NAMALWA (cell line): ENCODE results near the gene MAML2.
A peak's percentile ranks its signal among the peaks of the same experiment; 100 is the strongest.

Experiments used
- DNase-seq: peaks from one replicate; pipeline ENCODE4 v3.0.0-alpha.2; 2015; ENCODE audit warnings: low spot score

The MAML2 gene

DNA sequence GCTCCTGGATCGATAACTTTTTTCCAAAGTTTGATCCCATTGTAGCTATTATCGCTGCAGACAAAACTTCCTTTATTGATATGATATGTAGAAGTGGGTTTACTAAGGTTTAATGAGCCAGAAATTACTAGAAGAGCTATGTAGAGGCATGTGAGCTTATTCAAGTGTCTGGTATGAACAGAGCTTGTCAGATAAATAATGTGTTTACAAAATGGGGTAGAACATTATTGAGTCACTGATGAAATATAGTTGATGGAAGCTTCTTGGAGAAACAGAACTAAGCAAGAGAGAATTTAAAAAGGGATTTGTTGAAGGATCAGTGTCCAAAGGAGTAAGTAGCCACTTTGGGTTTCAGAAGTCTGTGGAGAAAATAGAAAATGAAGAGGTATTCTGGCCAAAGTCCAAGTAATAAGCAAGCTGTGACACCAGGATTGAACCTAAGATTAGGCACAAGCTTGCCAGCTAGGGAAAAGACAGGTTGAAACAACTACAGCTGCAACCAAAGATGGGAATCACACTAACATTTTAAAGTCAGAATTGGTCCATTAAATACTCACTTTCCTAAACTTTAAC is 104.3 kb downstream of the MAML2 start:
- no peak for DNase-seq

DNA sequence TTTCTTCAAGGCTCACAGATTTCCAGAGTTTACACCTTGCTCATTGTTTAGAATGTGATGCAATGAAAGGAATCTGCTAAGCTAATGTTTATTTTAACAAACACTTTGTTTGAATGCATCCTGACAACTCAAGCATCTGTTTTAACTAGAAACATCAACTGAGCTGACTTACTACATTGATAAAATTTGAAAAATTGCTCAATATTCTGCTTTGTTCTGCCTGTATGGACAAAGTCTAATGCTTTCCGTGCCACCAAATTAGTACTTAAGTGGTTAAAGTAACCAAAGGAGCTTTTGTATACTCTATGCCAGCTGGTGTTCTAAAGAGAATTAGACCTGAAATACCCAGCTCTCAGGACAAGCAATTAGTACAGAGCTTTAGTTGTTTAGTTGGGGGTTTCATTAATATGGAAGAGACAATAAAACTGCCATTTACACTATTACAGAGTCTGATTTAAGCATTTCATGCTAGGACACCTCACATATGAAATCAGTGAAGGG is 105.2 kb downstream of the MAML2 start:
- no peak for DNase-seq

DNA sequence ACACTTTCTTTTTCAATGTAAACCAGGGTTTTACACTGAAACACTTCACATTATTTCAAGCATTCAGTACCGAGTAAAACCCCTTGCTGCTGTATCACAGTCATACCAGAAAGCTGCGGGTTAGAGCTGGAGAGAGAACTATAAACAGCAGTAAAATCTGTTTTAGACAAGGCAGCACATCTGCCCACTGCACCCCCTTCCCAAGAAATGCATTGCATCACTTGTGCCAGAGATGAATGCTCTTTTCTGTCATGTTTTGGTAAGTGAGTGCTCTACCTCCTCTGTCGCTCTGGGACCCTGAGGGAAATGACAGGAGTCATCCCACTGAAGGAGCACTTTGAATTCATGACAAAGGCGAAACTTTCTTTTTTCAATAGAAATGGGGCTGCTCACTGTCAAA is 107.2 kb downstream of the MAML2 start:
- DNase-seq: no peak

DNA sequence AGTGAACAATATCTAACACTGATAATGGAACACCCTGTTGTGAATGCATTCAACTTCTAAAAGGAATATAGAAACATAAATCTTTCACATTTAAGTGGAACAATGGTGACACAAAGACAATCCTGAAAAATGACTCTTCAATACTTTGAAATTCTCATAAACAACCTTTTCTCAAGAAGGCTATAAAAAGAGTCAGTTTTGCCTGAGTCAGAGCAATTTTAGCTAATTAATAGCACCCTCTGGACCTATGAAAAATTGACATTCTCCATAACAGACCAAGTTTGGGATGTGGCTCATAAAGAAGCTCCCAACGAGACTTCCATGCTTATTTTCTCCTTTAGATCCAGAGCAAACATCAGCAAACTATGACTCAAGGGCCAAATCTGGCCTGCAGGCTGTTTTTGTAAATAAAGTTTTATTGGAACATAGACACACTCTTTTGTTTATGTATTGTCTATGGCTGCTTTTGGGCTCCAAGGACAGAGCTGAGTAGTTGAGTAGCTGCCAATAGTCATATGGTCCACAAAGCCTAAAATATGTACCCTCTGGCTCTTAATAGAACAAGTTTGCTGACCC is 108.0 kb downstream of the MAML2 start:
- DNase-seq: no peak

DNA sequence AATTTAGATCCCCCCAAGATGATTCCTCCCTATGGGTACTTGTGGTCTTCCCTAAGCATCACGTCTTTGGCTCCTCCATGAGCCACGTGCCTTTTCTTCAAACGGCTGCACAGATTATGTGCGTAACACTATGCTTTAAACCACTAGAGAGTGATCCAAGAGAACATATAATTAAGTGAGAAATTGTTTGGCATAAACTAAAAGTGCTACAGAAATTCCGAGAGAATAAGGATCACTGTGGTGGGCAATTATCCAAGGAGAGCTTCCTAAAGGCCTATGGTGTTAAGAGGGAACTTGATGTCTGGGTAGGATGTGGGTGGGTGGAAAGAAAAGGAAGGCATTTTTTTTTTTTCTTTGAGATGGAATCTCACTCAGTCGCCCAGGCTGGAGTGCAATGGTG is 110.9 kb downstream of the MAML2 start:
- no peak for DNase-seq

DNA sequence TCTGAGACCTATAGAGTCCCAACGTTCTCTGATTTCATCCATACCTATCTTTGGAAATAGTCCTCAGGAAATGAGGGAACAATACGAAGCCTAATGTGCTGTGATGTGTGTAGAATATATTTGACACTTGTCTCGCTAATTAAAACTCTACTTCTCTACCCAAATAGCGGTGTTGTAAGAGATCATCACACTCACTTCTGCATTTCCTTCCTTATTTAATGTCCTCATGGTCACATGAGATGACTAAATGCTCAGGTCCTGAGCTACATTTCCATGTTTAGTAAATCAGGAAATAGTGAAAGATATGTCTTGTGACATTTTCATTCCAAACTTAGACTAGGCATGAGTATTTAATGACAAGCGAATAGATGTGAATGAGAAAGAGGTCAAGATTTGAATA is 112.3 kb downstream of the MAML2 start:
- no peak for DNase-seq

DNA sequence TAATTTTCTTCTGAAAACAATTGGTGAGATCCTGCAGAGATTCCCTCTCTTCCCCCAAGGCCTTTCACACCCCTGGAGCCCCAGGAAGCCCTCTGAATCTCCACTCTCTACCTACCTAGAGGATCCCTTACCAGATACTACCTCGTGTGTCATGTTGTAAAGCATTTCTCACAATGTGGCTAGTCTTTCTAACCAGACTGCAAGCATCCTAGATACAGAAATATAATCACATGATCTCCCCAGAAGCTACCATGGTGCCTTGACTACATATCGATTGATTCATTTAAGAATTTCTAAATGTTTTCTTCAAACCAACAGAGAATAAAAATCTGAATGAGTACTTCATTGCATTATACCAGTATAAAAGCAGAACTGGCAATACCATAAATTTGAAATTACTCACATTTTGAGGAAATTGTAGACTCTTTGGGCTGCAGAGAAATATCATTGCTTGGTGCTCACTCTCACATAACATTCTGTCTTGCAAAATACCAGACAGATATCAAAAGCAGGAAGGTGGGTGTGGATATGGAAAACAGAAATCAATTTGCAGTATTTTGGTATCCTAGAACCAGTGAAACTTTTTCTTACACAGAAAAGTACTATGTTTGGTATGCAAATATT is 113.5 kb downstream of the MAML2 start:
- DNase-seq: no peak

DNA sequence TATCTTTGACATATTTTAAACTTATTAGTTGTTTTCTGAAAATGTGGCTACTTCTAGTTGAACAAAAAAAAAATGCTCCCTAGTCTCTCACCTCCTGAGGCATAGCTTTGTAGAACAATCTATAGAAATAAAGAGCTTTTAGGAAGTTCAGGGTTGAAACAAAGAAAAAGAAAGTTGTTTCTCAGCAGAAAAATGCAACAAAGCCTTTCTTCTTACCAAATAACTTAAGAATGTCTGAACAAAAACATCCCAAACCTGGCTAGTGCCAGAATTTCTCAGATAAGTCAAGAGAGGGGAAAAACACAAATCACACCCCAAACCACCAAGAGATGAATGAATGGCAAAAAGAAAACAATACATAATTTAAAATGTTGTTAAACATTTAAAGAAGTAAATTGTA is 114.1 kb downstream of the MAML2 start:
- no peak for DNase-seq

DNA sequence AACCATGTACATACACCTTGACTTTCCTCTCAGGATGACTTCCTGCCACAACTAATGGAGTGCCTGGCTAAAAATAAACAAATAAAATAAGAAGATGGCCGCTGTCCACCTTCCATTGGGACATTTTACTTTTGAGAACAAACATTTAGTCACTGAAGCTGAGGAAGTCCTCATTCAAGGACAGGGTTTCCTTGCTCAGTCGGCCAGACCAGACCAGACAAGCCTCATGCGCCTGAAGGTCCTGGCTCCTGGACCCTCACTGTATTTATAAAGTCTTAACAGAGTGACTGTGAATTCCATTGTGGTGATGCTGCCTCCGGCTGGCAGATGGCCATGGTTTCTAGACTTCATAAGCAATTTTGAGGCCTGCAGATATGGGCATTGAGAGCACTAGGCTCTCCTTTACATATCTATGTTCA is 114.5 kb downstream of the MAML2 start:
- DNase-seq: no peak

DNA sequence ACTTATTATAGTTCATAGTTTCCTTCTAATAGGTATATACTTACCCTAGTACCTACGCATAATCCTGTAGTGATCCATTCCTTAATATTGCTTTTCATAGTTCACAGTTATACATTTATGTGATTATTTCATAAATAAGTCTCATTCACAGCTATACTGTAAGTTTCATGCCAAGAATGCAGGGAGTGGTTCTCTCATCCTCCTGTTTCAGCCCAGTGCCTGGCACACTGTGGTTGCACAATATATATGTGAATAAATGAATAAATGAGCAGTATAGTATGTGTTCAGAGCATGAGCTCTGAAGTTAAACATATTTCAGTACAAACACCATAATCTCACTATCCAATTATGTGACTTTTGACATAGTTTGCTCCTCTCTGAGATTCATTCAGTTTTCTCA is 115.8 kb downstream of the MAML2 start:
- no peak for DNase-seq

DNA sequence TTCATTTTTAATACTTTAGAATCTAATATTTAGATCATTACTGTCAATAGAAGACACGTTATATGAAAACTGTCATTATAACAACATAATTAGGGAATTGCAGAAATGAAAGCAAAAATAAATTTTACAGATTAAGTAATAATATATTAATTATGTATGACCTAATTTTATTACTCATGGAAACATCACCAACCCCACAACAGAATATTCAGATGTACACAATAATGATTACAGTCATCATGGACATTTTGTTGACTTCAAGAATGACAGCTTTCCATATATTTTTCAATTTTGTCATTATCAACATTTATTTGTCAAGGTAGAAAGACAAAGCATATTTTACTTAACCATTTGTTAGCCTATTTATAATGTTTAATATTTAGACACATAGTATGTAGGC is 119.9 kb downstream of the MAML2 start:
- no peak for DNase-seq

DNA sequence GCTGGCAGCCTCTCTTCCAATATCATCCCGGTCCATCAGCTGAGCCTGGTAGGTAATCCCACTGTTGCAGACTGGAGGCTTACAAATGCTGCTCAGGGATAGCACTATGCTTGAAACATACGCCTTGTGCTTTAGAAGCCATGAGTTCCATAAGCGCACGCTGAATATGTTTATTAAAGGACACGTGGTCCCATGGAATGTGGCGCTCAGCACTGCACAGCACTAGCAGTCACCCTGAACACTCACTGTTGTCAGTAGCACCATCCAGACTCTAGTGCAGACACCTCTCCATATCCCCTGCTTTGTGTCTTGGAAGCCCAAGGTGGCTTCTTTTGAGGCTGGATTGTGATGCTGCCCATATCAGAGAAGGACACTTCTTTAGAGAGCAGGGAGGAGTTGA is 120.9 kb downstream of the MAML2 start:
- DNase-seq: no peak

DNA sequence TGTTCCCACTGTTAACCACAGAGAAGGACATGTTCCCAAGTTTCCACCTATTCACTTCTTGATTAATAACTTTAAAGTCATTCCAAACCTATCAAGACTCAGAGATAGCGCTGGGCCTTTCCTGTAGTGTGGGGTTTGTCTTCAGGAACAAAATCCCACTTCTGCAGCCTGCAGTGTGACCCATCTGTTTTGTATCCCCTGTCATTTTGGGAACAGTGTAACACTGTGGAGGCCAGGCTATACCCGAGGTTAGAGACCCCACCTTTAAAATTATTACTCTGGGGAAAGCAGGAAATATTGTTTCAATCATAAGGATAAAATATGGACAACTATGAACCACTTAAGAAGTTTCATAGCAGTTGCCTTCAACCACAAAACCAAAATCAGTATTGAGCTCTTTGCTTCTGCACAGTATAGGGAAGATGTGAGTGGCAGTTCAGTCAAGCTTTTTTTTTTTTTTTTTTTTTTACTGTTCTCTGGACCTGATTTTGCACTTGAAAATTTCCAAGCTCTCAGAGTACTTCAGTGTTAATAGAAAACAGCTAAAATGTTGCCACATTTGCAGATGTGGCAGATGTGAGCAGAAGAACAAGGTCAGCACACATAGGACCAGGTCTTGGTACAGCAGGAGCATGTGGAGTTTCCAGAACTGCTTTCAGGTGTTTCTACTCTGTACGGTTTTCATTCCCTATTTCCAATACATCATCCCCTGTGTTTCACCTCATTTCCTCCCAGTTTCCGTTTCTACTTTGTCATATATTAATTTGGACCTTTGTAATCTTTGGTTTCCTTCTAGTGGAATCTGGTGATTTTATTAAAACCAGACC is 121.5 kb downstream of the MAML2 start:
- no peak for DNase-seq

DNA sequence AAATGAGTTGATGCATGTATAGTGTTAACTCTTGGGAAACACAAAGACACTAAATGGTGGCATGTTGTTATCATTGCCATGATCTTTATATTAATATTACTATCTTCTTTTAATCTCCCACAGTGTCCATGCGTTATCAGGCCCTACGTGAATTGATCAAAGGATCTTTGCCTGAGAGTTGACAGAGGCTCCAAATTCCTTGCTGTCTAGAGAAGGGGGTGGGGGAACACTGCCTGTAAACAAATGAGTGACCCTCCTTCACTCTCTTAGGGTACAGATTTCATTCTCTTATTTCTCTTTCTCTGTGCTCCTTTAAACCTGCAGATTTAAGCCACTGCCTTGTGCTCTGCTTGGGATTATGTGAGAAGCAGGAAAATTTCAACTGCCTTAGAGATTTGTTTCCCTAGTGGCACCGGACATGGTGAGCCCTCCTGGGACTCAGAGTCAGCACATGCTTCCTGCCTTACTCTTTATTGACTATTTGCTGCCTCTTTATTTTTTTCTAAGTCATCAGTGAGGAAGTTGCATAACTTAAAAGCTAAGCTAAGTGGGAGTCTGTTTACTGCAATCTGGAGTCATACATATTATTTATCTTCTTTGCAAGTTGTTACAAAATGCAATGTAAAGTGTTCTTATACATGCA is 122.9 kb downstream of the MAML2 start:
- DNase-seq: peak; percentile 42

DNA sequence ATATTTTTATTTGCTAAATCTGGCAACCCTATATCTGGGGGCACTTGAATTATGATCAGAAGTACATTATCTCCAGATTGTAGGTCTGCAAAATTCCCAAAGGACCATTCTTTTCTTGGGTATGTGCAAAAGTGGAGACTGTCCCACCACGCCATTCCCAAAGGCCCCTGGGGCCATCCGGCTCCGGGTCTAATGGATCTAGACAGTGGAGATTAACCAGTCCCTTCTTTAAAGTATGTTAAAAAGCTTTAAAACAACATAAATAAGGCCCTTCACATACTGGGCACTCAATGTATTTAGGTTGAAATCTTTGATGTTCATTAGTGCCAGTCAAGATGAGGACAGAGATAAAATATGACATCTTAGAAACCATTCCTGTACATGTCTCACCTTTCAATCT is 124.1 kb downstream of the MAML2 start:
- no peak for DNase-seq

DNA sequence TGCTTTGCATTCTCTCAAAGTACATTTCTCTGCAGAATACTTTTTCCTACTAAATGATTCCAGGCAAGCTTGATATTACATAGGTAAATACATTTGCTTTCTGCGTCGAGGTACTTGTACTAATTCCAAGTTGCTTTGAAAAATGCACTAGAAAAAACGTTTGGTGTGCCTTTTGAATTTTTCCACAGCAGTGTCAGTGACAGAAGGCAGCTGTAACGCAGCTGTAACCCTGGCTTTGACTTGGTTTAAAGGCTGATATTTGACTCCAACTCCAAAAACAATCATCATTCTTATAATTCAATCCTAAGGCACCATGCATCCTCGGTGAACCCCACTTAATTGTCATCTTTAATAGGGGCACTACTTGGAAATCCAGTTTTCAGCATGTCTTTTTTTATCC is 125.0 kb downstream of the MAML2 start:
- DNase-seq: no peak

DNA sequence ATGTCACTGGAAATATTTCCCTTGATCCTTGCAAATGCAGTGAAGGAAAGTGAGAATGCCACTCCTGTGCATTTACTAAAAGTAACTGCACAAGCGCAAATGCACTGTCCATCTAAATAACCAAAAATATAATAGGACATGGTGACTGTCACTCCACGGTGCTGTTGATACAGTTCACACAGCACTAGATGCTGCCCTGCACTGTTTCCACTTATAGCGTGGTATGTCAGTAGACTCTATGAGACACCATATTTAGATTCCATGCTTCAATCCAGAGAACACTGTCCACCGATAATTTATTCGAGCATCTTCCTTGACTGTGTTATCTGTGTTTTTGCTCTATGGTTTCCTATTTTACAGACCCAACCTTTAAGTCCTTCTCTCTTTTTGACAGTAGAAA is 125.8 kb downstream of the MAML2 start:
- no peak for DNase-seq

DNA sequence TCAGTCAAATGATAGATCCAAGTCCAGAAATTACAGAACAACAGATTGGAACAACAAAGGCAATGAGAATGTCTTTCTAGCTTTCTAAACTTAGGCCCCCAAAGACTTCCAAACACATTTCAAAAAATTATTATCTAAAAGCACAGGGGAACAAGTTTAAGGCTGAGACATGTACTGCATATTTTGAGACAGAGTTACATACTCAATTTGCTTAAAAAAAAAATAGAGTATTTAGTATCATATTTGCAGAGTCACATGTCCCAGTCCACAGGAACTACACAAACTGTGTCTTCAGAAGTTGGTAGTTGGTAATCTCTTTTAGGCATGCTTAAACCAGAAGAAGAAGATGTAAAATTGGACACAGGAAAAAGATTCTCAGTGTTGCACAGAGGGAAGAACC is 127.2 kb downstream of the MAML2 start:
- DNase-seq: no peak

DNA sequence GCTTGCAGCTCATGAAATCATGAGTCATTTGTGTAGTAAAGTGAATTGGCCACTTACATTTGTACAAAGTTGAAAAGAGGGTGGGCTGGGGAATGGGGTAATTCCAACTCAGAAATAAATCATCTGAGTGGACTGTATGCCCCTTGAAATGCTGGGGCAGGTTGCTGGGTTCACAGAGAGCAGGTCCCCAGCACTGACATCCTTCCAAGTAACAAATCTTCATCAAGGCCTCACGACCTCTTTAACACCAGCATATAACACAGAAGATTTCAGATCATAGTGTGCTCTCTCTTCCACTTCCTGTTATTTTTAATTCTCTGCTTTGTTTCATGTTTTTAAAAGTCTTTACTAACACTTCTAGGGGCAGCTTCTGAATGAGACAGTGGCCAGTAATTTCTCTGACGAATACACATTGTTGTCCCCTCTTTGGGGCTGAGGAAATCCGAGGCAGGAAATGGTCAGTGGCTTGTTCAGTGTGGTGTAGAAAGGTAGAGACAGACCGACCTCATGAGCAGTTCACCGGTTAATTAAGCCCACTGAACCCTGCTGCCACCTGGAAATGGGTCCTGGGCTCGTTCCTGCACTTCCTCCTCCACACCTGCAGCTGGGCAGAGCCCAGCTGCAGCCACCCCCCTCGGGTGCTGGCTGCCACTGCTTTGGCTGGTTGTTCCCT is 127.7 kb downstream of the MAML2 start:
- peak; percentile 92 for DNase-seq

DNA sequence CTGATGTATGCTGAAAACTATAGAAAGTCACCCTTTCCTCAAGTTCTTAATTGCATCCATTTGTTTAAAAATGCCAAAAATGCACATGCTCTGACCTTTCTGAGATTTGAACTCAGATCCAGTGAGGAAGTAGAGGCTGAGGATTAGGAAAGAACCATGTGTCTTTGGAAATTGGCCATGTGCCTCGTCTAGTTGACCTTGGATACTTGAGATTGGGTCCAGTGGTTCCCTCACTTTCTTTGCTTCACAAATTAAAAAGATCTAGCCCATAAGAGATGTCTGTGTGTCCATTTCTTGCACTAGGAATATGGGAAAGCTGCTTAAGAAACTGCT is 128.3 kb downstream of the MAML2 start:
- no peak for DNase-seq

DNA sequence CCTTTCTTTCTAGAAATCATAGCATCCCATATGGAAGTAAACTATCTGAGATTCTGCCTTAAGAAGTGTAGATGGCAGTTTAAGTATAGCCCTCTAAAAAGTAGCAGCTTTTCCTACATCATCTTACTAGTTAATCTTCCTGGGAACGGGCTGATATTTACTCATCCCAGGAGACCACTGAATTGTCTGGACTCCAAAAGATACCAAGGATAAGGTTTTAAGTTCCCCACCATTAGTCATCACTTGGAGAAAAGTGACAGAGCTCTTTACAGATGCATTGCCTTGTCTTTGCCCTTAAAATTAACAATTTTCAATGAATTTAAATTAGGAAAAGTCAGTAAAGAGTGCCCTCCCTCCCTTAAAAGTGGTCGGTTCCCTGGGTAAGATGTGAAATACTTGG is 129.5 kb downstream of the MAML2 start:
- DNase-seq: no peak

DNA sequence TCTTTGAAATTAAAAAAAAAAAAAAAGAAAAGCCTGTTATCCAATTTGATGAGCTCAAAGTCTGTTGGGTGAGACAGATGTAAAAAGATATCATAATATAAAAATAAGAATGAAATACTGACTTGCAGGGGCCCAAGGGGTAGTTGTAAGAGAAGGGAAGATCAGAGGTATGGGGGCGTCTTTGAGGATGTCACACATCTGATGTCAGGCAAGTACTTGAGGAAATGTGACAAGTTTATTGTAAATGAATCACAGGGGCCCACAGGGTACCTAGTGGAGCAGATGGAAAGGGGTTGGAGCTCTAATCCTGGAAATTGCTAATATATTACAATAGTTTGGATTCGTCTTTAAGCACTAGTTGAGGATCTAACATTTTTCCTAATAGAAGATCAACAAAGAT is 131.6 kb downstream of the MAML2 start:
- DNase-seq: no peak
